K562 (cell line): Measurements from ENCODE around the gene POC1B.

ENCODE experiments used
- ATF1 ChIP-seq, 2 experiments: fragments of 450-650 bp in 1 of 2; IDR thresholded peaks; 2 replicates each; pipeline ENCODE4 v1.6.1; 2016; ENCODE audit warnings: missing compliant biosample characterization in 1 of 2, missing genetic modification characterization in 1 of 2
- CBFB ChIP-seq: sonication (generic); formaldehyde crosslinking; IDR thresholded peaks from 2 replicates; pipeline ENCODE4 v1.4.0; 2020; ENCODE audit warnings: mild to moderate bottlenecking, missing genetic modification reagents
- CHAMP1 ChIP-seq: fragments of 450-650 bp; IDR thresholded peaks from 2 replicates; pipeline ENCODE4 v1.6.1; 2016; ENCODE audit warnings: mild to moderate bottlenecking
- CTCF ChIP-seq, 3 experiments: IDR thresholded peaks in 2 of 3; conservative IDR thresholded peaks in 1 of 3; 2 replicates each; pipeline ENCODE4 v1.5.1; 2011 to 2012; ENCODE audit warnings: low read length in 3 of 3, mild to moderate bottlenecking in 3 of 3, control low read depth in 2 of 3, improper control_type of control experiment in 1 of 3, inconsistent platforms in 1 of 3, low read depth in 1 of 3, mixed read lengths in 1 of 3, moderate library complexity in 1 of 3; ENCODE audit not compliant: insufficient read depth in 2 of 3
- E2F6 ChIP-seq, 2 experiments: IDR thresholded peaks; 2 replicates each; pipeline ENCODE4 v1.6.1; 2011; ENCODE audit warnings: borderline replicate concordance in 1 of 2, control low read depth in 1 of 2, low read depth in 1 of 2, low read length in 1 of 2, mild to moderate bottlenecking in 1 of 2, mixed read lengths in 1 of 2, moderate library complexity in 1 of 2; ENCODE audit not compliant: insufficient read depth in 1 of 2, insufficient read length in 1 of 2, poor library complexity in 1 of 2, severe bottlenecking in 1 of 2; ENCODE audit errors: extremely low read depth in 1 of 2
- ESRRB ChIP-seq: fragments of 250-450 bp; sonication (Bioruptor Pico); IDR thresholded peaks from 2 replicates; pipeline ENCODE4 v1.5.0; 2020; ENCODE audit warnings: mild to moderate bottlenecking, moderate library complexity, borderline replicate concordance
- IRF9 ChIP-seq: fragments of 450-650 bp; IDR thresholded peaks from 2 replicates; pipeline ENCODE4 v1.6.1; 2016; ENCODE audit warnings: missing biosample characterization, missing genetic modification characterization
- JUNB ChIP-seq: fragments of 450-650 bp; formaldehyde crosslinking; conservative IDR thresholded peaks from 2 replicates; pipeline ENCODE4 v1.4.0; 2020; ENCODE audit warnings: mild to moderate bottlenecking
- NFRKB ChIP-seq: fragments of 450-650 bp; IDR thresholded peaks from 2 replicates; pipeline ENCODE4 v1.6.1; 2016; ENCODE audit warnings: low read depth
- NR2C1 ChIP-seq, 2 experiments: fragments of 450-650 bp; IDR thresholded peaks; 2 replicates each; pipeline ENCODE4 v1.6.1; 2017; ENCODE audit warnings: mild to moderate bottlenecking in 2 of 2, antibody characterized with exemption in 1 of 2, inconsistent platforms in 1 of 2, missing compliant biosample characterization in 1 of 2, missing genetic modification characterization in 1 of 2
- PML ChIP-seq: IDR thresholded peaks from 2 replicates; pipeline ENCODE4 v1.6.1; 2012; ENCODE audit warnings: low read length, inconsistent platforms
- PURB ChIP-seq: sonication (generic); formaldehyde crosslinking; IDR thresholded peaks from 2 replicates; pipeline ENCODE4 v1.9.0; 2021; ENCODE audit warnings: low read depth, mild to moderate bottlenecking, missing genetic modification reagents
- RAD21 ChIP-seq, 2 experiments: fragments of 250-450 bp in 1 of 2; fragments of 450-650 bp in 1 of 2; sonication (Bioruptor Pico) in 1 of 2; formaldehyde crosslinking in 1 of 2; IDR thresholded peaks in 1 of 2; conservative IDR thresholded peaks in 1 of 2; 2 replicates each; pipeline versions ENCODE4 v1.4.0 to v1.8.0; 2020 to 2022; ENCODE audit warnings: mild to moderate bottlenecking in 2 of 2, moderate library complexity in 1 of 2
- SRSF1 ChIP-seq: fragments of 200-400 bp; formaldehyde crosslinking; IDR thresholded peaks from 2 replicates; pipeline ENCODE4 v1.6.1; 2017; ENCODE audit warnings: mild to moderate bottlenecking, low read depth, low read length, moderate library complexity

GRCh38 chr12:89439941-89440340 is 85.9 kb downstream of the POC1B start:
- TF ChIP-seq CTCF (IDR thresholded peaks at IDR 0.05 in 2 of 3, conservative IDR thresholded peaks at IDR 0.05 in 1 of 3; ENCODE audit: insufficient read depth in 2 of 3, low read depth in 1 of 3, low read length in 3 of 3) (no peak), JUNB (no peak), SRSF1 (no peak), CBFB (no peak), NR2C1 (IDR thresholded peaks at IDR 0.05) (no peak), NR2C1 (tag; IDR thresholded peaks at IDR 0.05) (no peak), IRF9 (tag) (no peak), E2F6 (IDR thresholded peaks at IDR 0.05; ENCODE audit: borderline replicate concordance in 1 of 2, extremely low read depth in 1 of 2, insufficient read depth in 1 of 2, insufficient read length in 1 of 2, low read depth in 1 of 2, low read length in 1 of 2, poor library complexity in 1 of 2, severe bottlenecking in 1 of 2) (no peak), PURB (no peak), ESRRB (CRISPR knock-in tag) (no peak), NFRKB (no peak), PML (no peak), ATF1 (CRISPR knock-in tag; IDR thresholded peaks at IDR 0.05) (no peak), ATF1 (tag; IDR thresholded peaks at IDR 0.05) (no peak), CHAMP1 (no peak), RAD21 (CRISPR knock-in tag; conservative IDR thresholded peaks at IDR 0.05 in 1 of 2, IDR thresholded peaks at IDR 0.05 in 1 of 2) (no peak)
